ENCODE results near the gene FBL. TPM values are rescaled to one million over a fixed set of nuclear protein-coding genes. Genes with fewer than 3 reads are reported as not detected.

FBL gene
- total RNA-seq, 4 donors from 2014 or later = 193 to 333 (median 273) TPM

GRCh38 chr19:39840492-39840891 is 5.7 kb downstream of the FBL start:
- 91% methylated on average over 17 of the region's 17 CpGs for WGBS
- no peak overlapping the region for H3K4me3 ChIP-seq
- TF ChIP-seq POLR2A (IDR thresholded peaks at IDR 0.05) (no peak), CTCF (IDR thresholded peaks at IDR 0.05) (no peak)
- H3K4me1 ChIP-seq = peaks cover 44% of the 10 kb centered on the region
- no peaks in the 10 kb centered on the region for H3K9me3 ChIP-seq
- no peaks in the 10 kb centered on the region for H3K27me3 ChIP-seq
- no peak for DNase-seq (ENCODE audit: low spot score in 2 of 2)
- H3K36me3 ChIP-seq = peaks cover 46% of the 10 kb centered on the region
- no peak overlapping the region for H3K27ac ChIP-seq

- H3K4me3 ChIP-seq = no peak overlapping the region
- no peak for DNase-seq (ENCODE audit: low spot score in 2 of 2)
- H3K9me3 ChIP-seq = no peaks in the 10 kb centered on the region
- no peak for TF ChIP-seq POLR2A (IDR thresholded peaks at IDR 0.05)
- no peak for TF ChIP-seq CTCF (IDR thresholded peaks at IDR 0.05)
- TF ChIP-seq EP300 (IDR thresholded peaks at IDR 0.05) = no peak
- no peak for TF ChIP-seq POLR2AphosphoS5 (IDR thresholded peaks at IDR 0.05)
- 83% methylated on average over 13 of the region's 13 CpGs for WGBS
- H3K36me3 ChIP-seq = peaks cover 53% of the 10 kb centered on the region
- peaks cover 37% of the 10 kb centered on the region for H3K4me1 ChIP-seq
- no peaks in the 10 kb centered on the region for H3K27me3 ChIP-seq
- H3K27ac ChIP-seq = no peak overlapping the region
Observed at GRCh38 chr19:39839678-39840327, 6.4 kb downstream of the FBL start.

GRCh38 chr19:39838569-39838968 is 7.6 kb downstream of the FBL start:
- peaks cover 30% of the 10 kb centered on the region for H3K4me1 ChIP-seq
- WGBS = 78% methylated on average over 4 of the region's 4 CpGs
- H3K9me3 ChIP-seq = no peaks in the 10 kb centered on the region
- TF ChIP-seq CTCF (IDR thresholded peaks at IDR 0.05) (no peak), POLR2AphosphoS5 (IDR thresholded peaks at IDR 0.05) (no peak), EP300 (IDR thresholded peaks at IDR 0.05) (no peak), POLR2A (IDR thresholded peaks at IDR 0.05) (no peak)
- no peak overlapping the region for H3K27ac ChIP-seq
- peaks cover 54% of the 10 kb centered on the region for H3K36me3 ChIP-seq
- no peak overlapping the region for H3K4me3 ChIP-seq
- no peak for DNase-seq (ENCODE audit: low spot score in 2 of 2)
- no peaks in the 10 kb centered on the region for H3K27me3 ChIP-seq

DNA sequence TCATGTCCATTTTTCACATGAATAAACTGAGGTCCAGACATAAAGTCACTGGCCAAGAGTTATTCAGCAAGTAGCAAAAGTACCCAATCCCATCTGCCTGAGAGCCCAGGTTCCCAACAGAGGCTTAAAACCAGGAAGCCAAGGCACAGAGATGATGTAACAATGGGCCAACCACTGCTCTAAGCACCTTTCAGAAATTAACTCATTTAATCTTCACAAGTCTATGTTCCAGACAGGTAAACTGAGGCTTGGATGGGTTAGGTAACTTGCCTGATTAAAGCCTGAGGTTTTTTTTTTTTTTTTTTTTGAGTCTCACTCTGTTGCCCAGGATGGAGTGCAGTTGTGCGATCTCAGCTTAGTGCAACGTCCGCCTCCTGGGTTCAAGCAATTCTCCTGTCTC is 8.2 kb downstream of the FBL start:
- H3K27ac ChIP-seq = no peak overlapping the region
- peaks cover 31% of the 10 kb centered on the region for H3K4me1 ChIP-seq
- peaks cover 54% of the 10 kb centered on the region for H3K36me3 ChIP-seq
- WGBS = 94% methylated on average over 3 of the region's 3 CpGs
- H3K27me3 ChIP-seq = no peaks in the 10 kb centered on the region
- TF ChIP-seq POLR2AphosphoS5 (IDR thresholded peaks at IDR 0.05) (no peak), EP300 (IDR thresholded peaks at IDR 0.05) (no peak), POLR2A (IDR thresholded peaks at IDR 0.05) (no peak), CTCF (IDR thresholded peaks at IDR 0.05) (no peak)
- H3K9me3 ChIP-seq = no peaks in the 10 kb centered on the region
- DNase-seq (ENCODE audit: low spot score in 2 of 2) = no peak
- no peak overlapping the region for H3K4me3 ChIP-seq

GRCh38 chr19:39834287-39834841 is 11.8 kb downstream of the FBL start:
- no peak for TF ChIP-seq POLR2AphosphoS5 (IDR thresholded peaks at IDR 0.05)
- Histone ChIP-seq H3K36me3 (peaks cover 65% of the 10 kb centered on the region), H3K9me3 (no peaks in the 10 kb centered on the region), H3K4me1 (peaks cover 20% of the 10 kb centered on the region), H3K27ac (peak overlapping the region; percentile 87), H3K4me3 (peak overlapping the region; percentile 78), H3K27me3 (no peaks in the 10 kb centered on the region)
- WGBS = 48% methylated on average over 19 of the region's 19 CpGs
- DNase-seq (ENCODE audit: low spot score in 2 of 2) = no peak
